GM18502 (cell line): ENCODE measurements around the gene ARHGEF3.
"Not testable (repeated sequence)": the region's sequence is repeated elsewhere in the genome, so short reads cannot be mapped to it uniquely, and the experiment has no call there.

ENCODE experiments used
- ATAC-seq: cut with Tn5 transposase; IDR thresholded peaks from one replicate; pipeline ENCODE4 v1.9.1; 2021; ENCODE audit warnings: mild to moderate bottlenecking; ENCODE audit not compliant: unreplicated experiment, poor library complexity

ARHGEF3 gene

GRCh38 chr3:56692001-56692365, 109.8 kb downstream of the ARHGEF3 start:
- not testable (repeated sequence) for ATAC-seq

- no peak for ATAC-seq
Observed at GRCh38 chr3:56691165-56692000, 110.4 kb downstream of the ARHGEF3 start.

GRCh38 chr3:56689303-56689702, 112.4 kb downstream of the ARHGEF3 start:
- no peak for ATAC-seq

GRCh38 chr3:56688191-56688590, 113.6 kb downstream of the ARHGEF3 start:
- peak; percentile 71 for ATAC-seq

- ATAC-seq = no peak
Observed at GRCh38 chr3:56684029-56684428, 117.7 kb downstream of the ARHGEF3 start.

GRCh38 chr3:56683122-56683817, 118.5 kb downstream of the ARHGEF3 start, which contains the start of gene TASOR:
TSS of gene TASOR (minus strand) at chr3:56683265. CDS start at chr3:56683006, 259 bp downstream.
- peak; percentile 73 for ATAC-seq

GRCh38 chr3:56682462-56683121, 119.2 kb downstream of the ARHGEF3 start:
- ATAC-seq = peak; percentile 74

GRCh38 chr3:56681984-56682461, 119.7 kb downstream of the ARHGEF3 start:
- ATAC-seq = no peak

- no peak for ATAC-seq
Observed at GRCh38 chr3:56680054-56680580, 121.6 kb downstream of the ARHGEF3 start.
